Measurements from ENCODE around the gene PAIP2B. TPM values are rescaled to one million over a fixed set of nuclear protein-coding genes. Genes with fewer than 3 reads are reported as not detected.
A peak's percentile ranks its signal among the peaks of the same experiment; 100 is the strongest.

Gene PAIP2B, protein sequence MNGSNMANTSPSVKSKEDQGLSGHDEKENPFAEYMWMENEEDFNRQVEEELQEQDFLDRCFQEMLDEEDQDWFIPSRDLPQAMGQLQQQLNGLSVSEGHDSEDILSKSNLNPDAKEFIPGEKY
- 23.9 and 25.1 TPM in 2 replicates for total RNA-seq
- long read RNA-seq, full-length matches to known transcripts, result 3 of 13 reads
- long read RNA-seq, partial matches to known transcripts, result 0 of 13 reads
- long read RNA-seq, other reads (novel, unspliced or antisense), result 10 of 13 reads

GRCh38 chr2:71226965-71227560, at the start of gene PAIP2B:
PAIP2B (minus strand) TSS chr2:71227103; CDS start chr2:71202589, 24,514 bp downstream.
- Mint-ChIP-seq H3K4me3 (ENCODE audit: low read depth) (peak within 1 kb of the TSS; percentile 98), H3K36me3 (ENCODE audit: insufficient read depth) (peaks cover 2% of the 10 kb centered on the region), H3K4me1 (ENCODE audit: low read depth) (peaks cover 12% of the 10 kb centered on the region), H3K9me3 (ENCODE audit: low read depth) (no peaks in the 10 kb centered on the region), H3K27me3 (peaks cover 3% of the 10 kb centered on the region), H3K27ac (peak within 1 kb of the TSS; percentile 99)
- peak; percentile 95 for DNase-seq (ENCODE audit: low spot score, unreplicated experiment)
- TF ChIP-seq, protein P1, sequence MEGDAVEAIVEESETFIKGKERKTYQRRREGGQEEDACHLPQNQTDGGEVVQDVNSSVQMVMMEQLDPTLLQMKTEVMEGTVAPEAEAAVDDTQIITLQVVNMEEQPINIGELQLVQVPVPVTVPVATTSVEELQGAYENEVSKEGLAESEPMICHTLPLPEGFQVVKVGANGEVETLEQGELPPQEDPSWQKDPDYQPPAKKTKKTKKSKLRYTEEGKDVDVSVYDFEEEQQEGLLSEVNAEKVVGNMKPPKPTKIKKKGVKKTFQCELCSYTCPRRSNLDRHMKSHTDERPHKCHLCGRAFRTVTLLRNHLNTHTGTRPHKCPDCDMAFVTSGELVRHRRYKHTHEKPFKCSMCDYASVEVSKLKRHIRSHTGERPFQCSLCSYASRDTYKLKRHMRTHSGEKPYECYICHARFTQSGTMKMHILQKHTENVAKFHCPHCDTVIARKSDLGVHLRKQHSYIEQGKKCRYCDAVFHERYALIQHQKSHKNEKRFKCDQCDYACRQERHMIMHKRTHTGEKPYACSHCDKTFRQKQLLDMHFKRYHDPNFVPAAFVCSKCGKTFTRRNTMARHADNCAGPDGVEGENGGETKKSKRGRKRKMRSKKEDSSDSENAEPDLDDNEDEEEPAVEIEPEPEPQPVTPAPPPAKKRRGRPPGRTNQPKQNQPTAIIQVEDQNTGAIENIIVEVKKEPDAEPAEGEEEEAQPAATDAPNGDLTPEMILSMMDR (IDR thresholded peaks at IDR 0.05; ENCODE audit: unreplicated experiment), result no peak

DNA sequence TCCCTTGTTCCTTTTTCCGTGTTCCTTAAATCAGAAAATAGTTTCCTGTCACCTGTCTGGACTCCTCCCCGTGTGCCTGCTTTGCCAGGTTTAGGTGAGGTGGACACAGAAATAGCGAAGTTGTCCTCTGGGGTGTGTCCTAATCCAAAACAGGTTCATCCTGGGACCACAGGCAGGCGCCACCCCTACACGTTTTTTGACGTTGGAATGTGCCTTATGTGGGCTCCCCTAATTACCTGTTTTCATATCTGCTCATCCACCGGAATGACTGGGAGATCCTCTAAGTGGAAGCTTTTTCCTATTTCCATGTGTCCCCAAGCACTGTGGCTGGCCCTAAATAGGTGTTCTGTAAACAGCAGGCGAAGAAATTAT, 49.0 kb upstream of the PAIP2B start:
- peaks cover 84% of the 10 kb centered on the region for H3K27me3 Mint-ChIP-seq
- H3K4me1 Mint-ChIP-seq (ENCODE audit: low read depth), result peaks cover 4% of the 10 kb centered on the region
- TF ChIP-seq, protein P1 (IDR thresholded peaks at IDR 0.05; ENCODE audit: unreplicated experiment), result no peak
- peaks cover 2% of the 10 kb centered on the region for H3K36me3 Mint-ChIP-seq (ENCODE audit: insufficient read depth)
- no peak for DNase-seq (ENCODE audit: low spot score, unreplicated experiment)
- H3K9me3 Mint-ChIP-seq (ENCODE audit: low read depth), result peaks cover 13% of the 10 kb centered on the region
- peak overlapping the region; percentile 53 for H3K27ac Mint-ChIP-seq
- peak overlapping the region; percentile 8 for H3K4me3 Mint-ChIP-seq (ENCODE audit: low read depth)

DNA sequence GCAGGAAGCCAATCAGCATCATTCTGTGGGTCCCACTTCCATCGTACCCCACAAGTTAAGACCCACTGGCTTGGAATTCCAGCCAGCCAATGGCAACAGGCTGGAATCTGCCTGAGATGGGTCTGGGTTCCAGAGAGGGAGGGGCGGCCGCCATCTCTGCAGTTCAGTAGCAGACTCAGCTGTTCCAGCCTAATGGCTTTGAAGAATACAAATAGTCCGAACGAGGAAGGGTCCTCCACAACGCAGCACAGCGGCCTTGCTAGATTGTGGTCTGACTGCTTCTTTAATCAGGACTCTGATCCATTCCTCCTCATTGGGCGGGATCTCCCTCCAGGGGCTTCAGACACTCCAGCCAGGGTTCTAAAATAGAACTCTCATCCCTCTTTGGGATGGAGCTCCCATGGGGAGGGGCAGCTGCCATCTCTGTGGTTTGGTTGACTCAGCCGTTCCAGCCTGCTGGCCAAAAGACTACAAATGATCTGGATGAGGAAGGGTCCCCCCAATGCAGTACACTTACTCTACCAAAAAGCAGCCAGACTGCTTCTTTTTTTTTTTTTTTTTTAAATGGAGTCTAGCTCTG, 42.7 kb upstream of the PAIP2B start:
- Mint-ChIP-seq H3K9me3 (ENCODE audit: low read depth) (peaks cover 6% of the 10 kb centered on the region), H3K36me3 (ENCODE audit: insufficient read depth) (no peaks in the 10 kb centered on the region), H3K27me3 (peaks cover 41% of the 10 kb centered on the region), H3K4me3 (ENCODE audit: low read depth) (no peak overlapping the region), H3K27ac (no peak overlapping the region), H3K4me1 (ENCODE audit: low read depth) (no peaks in the 10 kb centered on the region)
- no peak for DNase-seq (ENCODE audit: low spot score, unreplicated experiment)
- TF ChIP-seq, protein P1 (IDR thresholded peaks at IDR 0.05; ENCODE audit: unreplicated experiment), result no peak

GRCh38 chr2:71263386-71263785, 36.5 kb upstream of the PAIP2B start:
- Mint-ChIP-seq H3K4me1 (ENCODE audit: low read depth) (no peaks in the 10 kb centered on the region), H3K27ac (no peak overlapping the region), H3K4me3 (ENCODE audit: low read depth) (no peak overlapping the region), H3K27me3 (peaks cover 16% of the 10 kb centered on the region), H3K36me3 (ENCODE audit: insufficient read depth) (no peaks in the 10 kb centered on the region), H3K9me3 (ENCODE audit: low read depth) (no peaks in the 10 kb centered on the region)
- TF ChIP-seq, protein P1 (IDR thresholded peaks at IDR 0.05; ENCODE audit: unreplicated experiment), result no peak
- DNase-seq (ENCODE audit: low spot score, unreplicated experiment), result no peak

DNA sequence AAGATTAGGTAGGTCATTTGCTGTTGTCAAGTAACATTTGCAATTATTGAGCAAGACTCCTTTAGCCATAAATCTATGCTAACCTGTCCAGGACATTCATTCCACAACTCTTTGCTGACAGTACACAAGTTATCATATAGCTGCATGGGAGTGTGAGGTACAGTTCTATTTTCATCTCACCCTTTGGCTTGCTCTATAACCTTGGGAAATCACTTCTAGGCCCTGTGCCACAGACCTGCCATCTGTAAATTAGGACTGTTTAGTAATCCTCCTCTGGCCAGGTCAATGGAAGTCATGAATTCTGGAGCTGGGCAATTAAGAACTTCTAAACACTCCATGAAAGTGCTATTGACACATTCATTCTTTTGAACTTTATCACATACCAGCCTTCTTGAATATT, 34.6 kb upstream of the PAIP2B start:
- no peaks in the 10 kb centered on the region for H3K36me3 Mint-ChIP-seq (ENCODE audit: insufficient read depth)
- H3K4me3 Mint-ChIP-seq (ENCODE audit: low read depth), result no peak overlapping the region
- no peaks in the 10 kb centered on the region for H3K9me3 Mint-ChIP-seq (ENCODE audit: low read depth)
- DNase-seq (ENCODE audit: low spot score, unreplicated experiment), result no peak
- H3K27me3 Mint-ChIP-seq, result peaks cover 23% of the 10 kb centered on the region
- no peaks in the 10 kb centered on the region for H3K4me1 Mint-ChIP-seq (ENCODE audit: low read depth)
- TF ChIP-seq, protein P1 (IDR thresholded peaks at IDR 0.05; ENCODE audit: unreplicated experiment), result no peak
- no peak overlapping the region for H3K27ac Mint-ChIP-seq

Measured in progenitor cell of endocrine pancreas (in vitro differentiated cells).